H9 (cell line): Measurements from ENCODE around the gene IER5. TPM values are rescaled to one million over a fixed set of nuclear protein-coding genes. Genes with fewer than 3 reads are reported as not detected.

ENCODE experiments used
- DNase-seq: peaks from one replicate; pipeline ENCODE4 v3.0.0-alpha.2; 2017
- H2AFZ ChIP-seq: one replicate; pipeline ENCODE4 v1.6.1; 2013; ENCODE audit warnings: mild to moderate bottlenecking, low read length, control low read depth, moderate library complexity
- H2AK5ac ChIP-seq: 2 replicates; pipeline ENCODE4 v1.6.1; 2013; ENCODE audit warnings: low read length, control low read depth, mixed read lengths; ENCODE audit not compliant: insufficient read length
- H2BK120ac ChIP-seq: one replicate; pipeline ENCODE4 v1.6.1; 2013; ENCODE audit warnings: low read depth, mild to moderate bottlenecking, low read length, control low read depth, inconsistent platforms; ENCODE audit not compliant: poor library complexity, severe bottlenecking
- H2BK12ac ChIP-seq: 2 replicates; pipeline ENCODE4 v1.6.1; 2013; ENCODE audit warnings: low read length, control low read depth, mixed read lengths, low read depth; ENCODE audit not compliant: insufficient read length
- H2BK15ac ChIP-seq: 2 replicates; pipeline ENCODE4 v1.6.1; 2013; ENCODE audit warnings: low read depth, low read length, control low read depth
- H2BK20ac ChIP-seq: one replicate; pipeline ENCODE4 v1.6.1; 2013; ENCODE audit warnings: low read depth, mild to moderate bottlenecking, low read length, control low read depth, inconsistent platforms; ENCODE audit not compliant: poor library complexity, severe bottlenecking
- H2BK5ac ChIP-seq: 2 replicates; pipeline ENCODE4 v1.6.1; 2013; ENCODE audit warnings: low read length, control low read depth, mixed read lengths; ENCODE audit not compliant: insufficient read length
- H3K14ac ChIP-seq: 2 replicates; pipeline ENCODE4 v1.6.1; 2013; ENCODE audit warnings: low read length, control low read depth; ENCODE audit not compliant: insufficient read depth
- H3K18ac ChIP-seq: 2 replicates; pipeline ENCODE4 v1.6.1; 2013; ENCODE audit warnings: low read depth, mild to moderate bottlenecking, mixed read lengths, low read length, control low read depth; ENCODE audit not compliant: insufficient read length
- H3K23ac ChIP-seq: 2 replicates; pipeline ENCODE4 v1.6.1; 2013; ENCODE audit warnings: low read length, control low read depth, mixed read lengths, low read depth; ENCODE audit not compliant: insufficient read length
- H3K23me2 ChIP-seq: 2 replicates; pipeline ENCODE4 v1.6.1; 2013; ENCODE audit warnings: low read depth, mild to moderate bottlenecking, mixed read lengths, low read length, control low read depth; ENCODE audit not compliant: insufficient read length, poor library complexity, severe bottlenecking
- H3K27ac ChIP-seq: 2 replicates; pipeline ENCODE4 v1.5.1; 2013; ENCODE audit warnings: low read length, control low read depth, mixed read lengths, low read depth; ENCODE audit not compliant: insufficient read length
- H3K27me3 ChIP-seq: 2 replicates; pipeline ENCODE4 v1.6.1; 2013; ENCODE audit warnings: low read length, control low read depth, inconsistent platforms; ENCODE audit not compliant: insufficient read depth
- H3K4ac ChIP-seq: 2 replicates; pipeline ENCODE4 v1.6.1; 2013; ENCODE audit warnings: low read depth, mild to moderate bottlenecking, control low read depth, inconsistent platforms, low read length, moderate library complexity
- H3K4me1 ChIP-seq: 2 replicates; pipeline ENCODE4 v1.6.1; 2013; ENCODE audit warnings: low read length, control low read depth, inconsistent platforms; ENCODE audit not compliant: insufficient read depth
- H3K4me2 ChIP-seq: 2 replicates; pipeline ENCODE4 v1.6.1; 2013; ENCODE audit warnings: low read length, control low read depth, mixed read lengths; ENCODE audit not compliant: insufficient read length, insufficient read depth
- H3K56ac ChIP-seq: 2 replicates; pipeline ENCODE4 v1.6.1; 2013; ENCODE audit warnings: low read depth, mild to moderate bottlenecking, mixed read lengths, low read length, control low read depth; ENCODE audit not compliant: insufficient read length
- H3K79me1 ChIP-seq: 2 replicates; pipeline ENCODE4 v1.6.1; 2013; ENCODE audit warnings: low read depth, mild to moderate bottlenecking, moderate library complexity, low read length, control low read depth, inconsistent platforms; ENCODE audit not compliant: insufficient read depth, poor library complexity, severe bottlenecking
- H3K79me2 ChIP-seq: 2 replicates; pipeline ENCODE4 v1.6.1; 2013; ENCODE audit warnings: low read length, control low read depth, inconsistent platforms; ENCODE audit not compliant: insufficient read depth
- H3K9ac ChIP-seq: 2 replicates; pipeline ENCODE4 v1.6.1; 2013; ENCODE audit warnings: low read length, control low read depth, mixed read lengths; ENCODE audit not compliant: insufficient read length; ENCODE audit errors: extremely low read depth
- H3K9me3 ChIP-seq: one replicate; pipeline ENCODE4 v1.6.1; 2013; ENCODE audit warnings: low read depth, low read length, inconsistent platforms; ENCODE audit not compliant: control insufficient read depth
- H3T11ph ChIP-seq: one replicate; pipeline ENCODE4 v1.6.1; 2013; ENCODE audit warnings: mild to moderate bottlenecking, low read length, control low read depth, inconsistent platforms
- H4K20me1 ChIP-seq: one replicate; pipeline ENCODE4 v1.6.1; 2013; ENCODE audit not compliant: control insufficient read depth, insufficient read length, insufficient read depth
- H4K5ac ChIP-seq: 2 replicates; pipeline ENCODE4 v1.6.1; 2013; ENCODE audit warnings: low read depth, mild to moderate bottlenecking, mixed read lengths, low read length, control low read depth; ENCODE audit not compliant: insufficient read length
- H4K8ac ChIP-seq: replicated peaks from 2 replicates; pipeline ENCODE4 v1.6.1; 2013; ENCODE audit warnings: low read length, control low read depth, mixed read lengths, low read depth; ENCODE audit not compliant: insufficient read length
- H4K91ac ChIP-seq: 2 replicates; pipeline ENCODE4 v1.6.1; 2013; ENCODE audit warnings: low read depth, mild to moderate bottlenecking, moderate library complexity, mixed read lengths, low read length, control low read depth; ENCODE audit not compliant: insufficient read length
- H3K27ac Mint-ChIP-seq, 3 experiments: 2 replicates in 2 of 3; 3 replicates in 1 of 3; pipeline ENCODE4 v1.8.0; 2020 to 2021; ENCODE audit warnings: mixed read lengths in 3 of 3, mild to moderate bottlenecking in 1 of 3, moderate library complexity in 1 of 3
- H3K27me3 Mint-ChIP-seq: 2 replicates; pipeline ENCODE4 v1.8.0; 2021; ENCODE audit warnings: low read depth, mild to moderate bottlenecking, moderate library complexity, mixed read lengths
- H3K36me3 Mint-ChIP-seq, 3 experiments: 2 replicates in 2 of 3; 3 replicates in 1 of 3; pipeline ENCODE4 v1.8.0; 2020 to 2021; ENCODE audit warnings: low read depth in 3 of 3, mixed read lengths in 3 of 3; ENCODE audit not compliant: insufficient read depth in 1 of 3
- H3K4me1 Mint-ChIP-seq, 2 experiments: 2 replicates each; pipeline ENCODE4 v1.8.0; 2020; ENCODE audit warnings: mixed read lengths in 2 of 2
- H3K4me3 Mint-ChIP-seq, 2 experiments: 2 replicates in 1 of 2; 3 replicates in 1 of 2; pipeline ENCODE4 v1.8.0; 2020 to 2021; ENCODE audit warnings: mild to moderate bottlenecking in 2 of 2, mixed read lengths in 2 of 2, moderate library complexity in 1 of 2
- H3K9me3 Mint-ChIP-seq, 2 experiments: 2 replicates in 1 of 2; 3 replicates in 1 of 2; pipeline ENCODE4 v1.8.0; 2020; ENCODE audit warnings: mild to moderate bottlenecking in 2 of 2, mixed read lengths in 2 of 2, moderate library complexity in 1 of 2
- CTCF ChIP-seq: fragments of 200-600 bp; sonication (generic); conservative IDR thresholded peaks from 3 replicates; pipeline ENCODE4 v1.8.0; 2021; ENCODE audit warnings: antibody characterized with exemption, mild to moderate bottlenecking
- WGBS: extraction: QIAGEN DNeasy Blood & Tissue Kit; methylation state at CpG from one replicate; pipeline ENCODE4 v1.1.7; 2013; ENCODE audit warnings: missing lambda C conversion rate, low lambda C conversion rate, mixed read lengths; ENCODE audit not compliant: insufficient read length; ENCODE audit errors: extremely low coverage; 5-methylcytosine and 5-hydroxymethylcytosine counted together
- total RNA-seq: library from RNA; stranded (reverse); gene quantifications from 2 replicates; pipeline ENCODE4 v1.2.1, GENCODE V29; 2021

IER5 gene
- total RNA-seq, 1 experiment from 2014 or later = 6.7 TPM

GRCh38 chr1:181111559-181111958, 23.1 kb downstream of the IER5 start:
- Histone ChIP-seq H3K4me2 (no peak overlapping the region), H3K14ac (no peak overlapping the region), H2BK12ac (no peak overlapping the region), H3K56ac (no peak overlapping the region), H2BK120ac (no peak overlapping the region), H4K91ac (no peak overlapping the region), H2BK5ac (no peak overlapping the region), H3K79me2 (no peaks in the 10 kb centered on the region), H3K27ac (no peak overlapping the region), H3K79me1 (no peaks in the 10 kb centered on the region), H4K8ac (no peak overlapping the region), H3K4ac (no peak overlapping the region), H3K23ac (no peak overlapping the region), H3K9ac (no peak overlapping the region), H2BK15ac (no peak overlapping the region), H4K20me1 (no peaks in the 10 kb centered on the region), H3T11ph (no peak overlapping the region), H3K9me3 (no peaks in the 10 kb centered on the region), H3K4me1 (no peaks in the 10 kb centered on the region; the same call in 1 of the 2 replicates), H2BK20ac (no peak overlapping the region), H2AFZ (no peak overlapping the region), H3K18ac (no peak overlapping the region), H3K27me3 (peaks cover 2% of the 10 kb centered on the region; the same call in 1 of the 2 replicates), H2AK5ac (no peak overlapping the region), H3K23me2 (no peaks in the 10 kb centered on the region), H4K5ac (no peak overlapping the region)
- no peak overlapping the region for H3K27ac Mint-ChIP-seq
- peaks cover 58% of the 10 kb centered on the region for H3K27me3 Mint-ChIP-seq
- H3K9me3 Mint-ChIP-seq = no peaks in the 10 kb centered on the region; a peak in 1 of 5 replicates
- WGBS = no CpG with 5 or more reads among the region's 3 CpGs
- peaks cover 35 to 54% of the 10 kb centered on the region in 2 experiments for H3K4me1 Mint-ChIP-seq
- no peak overlapping the region for H3K4me3 Mint-ChIP-seq
- no peak for TF ChIP-seq CTCF
- H3K36me3 Mint-ChIP-seq = no peaks in the 10 kb centered on the region; a peak in 1 of 7 replicates
- DNase-seq = no peak
